SK-N-SH treated with all-trans-retinoic acid at 6 μM for 48 hours (cell line): ENCODE measurements around the gene TFAP2B.

Experiments
- ATAC-seq: fragments of 200-7000 bp; cut with Tn5 transposase; 3 replicates; pipeline ENCODE4 v1.9.1; 2020; ENCODE audit warnings: mild to moderate bottlenecking, moderate library complexity
- ARNTL ChIP-seq: fragments of 450-650 bp; formaldehyde crosslinking; IDR thresholded peaks from 2 replicates; pipeline ENCODE4 v1.5.0; 2020; ENCODE audit warnings: low read depth, mild to moderate bottlenecking, moderate library complexity, borderline replicate concordance
- CREB5 ChIP-seq: fragments of 250-450 bp; sonication (Bioruptor Pico); IDR thresholded peaks from 2 replicates; pipeline ENCODE4 v1.5.1; 2020; ENCODE audit warnings: low read depth, mild to moderate bottlenecking, moderate library complexity
- CSDC2 ChIP-seq: fragments of 250-450 bp; sonication (Bioruptor Pico); IDR thresholded peaks from 2 replicates; pipeline ENCODE4 v1.5.0; 2020; ENCODE audit warnings: mild to moderate bottlenecking, moderate library complexity
- ESRRG ChIP-seq: fragments of 250-450 bp; sonication (Bioruptor Pico); IDR thresholded peaks from 2 replicates; pipeline ENCODE4 v1.6.1; 2021; ENCODE audit warnings: mild to moderate bottlenecking
- GLIS3 ChIP-seq: fragments of 250-450 bp; sonication (Bioruptor Pico); IDR thresholded peaks from 2 replicates; pipeline ENCODE4 v1.5.0; 2020; ENCODE audit warnings: mild to moderate bottlenecking, moderate library complexity
- ISL1 ChIP-seq: fragments of 250-450 bp; sonication (Bioruptor Pico); IDR thresholded peaks from 2 replicates; pipeline ENCODE4 v2.1.2; 2022; ENCODE audit warnings: mild to moderate bottlenecking, moderate library complexity
- OSR1 ChIP-seq: fragments of 250-450 bp; sonication (Bioruptor Pico); IDR thresholded peaks from 2 replicates; pipeline ENCODE4 v1.8.0; 2022; ENCODE audit warnings: moderate library complexity, mild to moderate bottlenecking, inconsistent platforms
- POU6F1 ChIP-seq: fragments of 250-450 bp; sonication (Bioruptor Pico); IDR thresholded peaks from 2 replicates; pipeline ENCODE4 v1.8.0; 2021; ENCODE audit warnings: low read depth, mild to moderate bottlenecking, moderate library complexity, borderline replicate concordance
- PPARA ChIP-seq: fragments of 250-450 bp; sonication (Bioruptor Pico); IDR thresholded peaks from 2 replicates; pipeline ENCODE4 v1.5.0; 2020; ENCODE audit warnings: mild to moderate bottlenecking, borderline replicate concordance
- RARB ChIP-seq: fragments of 250-450 bp; sonication (Bioruptor Pico); IDR thresholded peaks from 2 replicates; pipeline ENCODE4 v1.8.0; 2021; ENCODE audit warnings: mild to moderate bottlenecking, moderate library complexity
- SNAI2 ChIP-seq: fragments of 250-450 bp; sonication (Bioruptor Pico); IDR thresholded peaks from 2 replicates; pipeline ENCODE4 v1.5.0; 2020; ENCODE audit warnings: mild to moderate bottlenecking, moderate library complexity
- TCF4 ChIP-seq: fragments of 250-450 bp; sonication (Bioruptor Pico); IDR thresholded peaks from 2 replicates; pipeline ENCODE4 v1.8.0; 2021; ENCODE audit warnings: mild to moderate bottlenecking, moderate library complexity, borderline replicate concordance
- TOX ChIP-seq: fragments of 250-450 bp; sonication (Bioruptor Pico); IDR thresholded peaks from 2 replicates; pipeline ENCODE4 v1.8.0; 2021; ENCODE audit warnings: mild to moderate bottlenecking, moderate library complexity, borderline replicate concordance
- TSHZ2 ChIP-seq: fragments of 250-450 bp; sonication (Bioruptor Pico); IDR thresholded peaks from 2 replicates; pipeline ENCODE4 v1.5.0; 2020; ENCODE audit warnings: mild to moderate bottlenecking, moderate library complexity
- ZC3H10 ChIP-seq: fragments of 250-450 bp; sonication (Bioruptor Pico); IDR thresholded peaks from 2 replicates; pipeline ENCODE4 v1.5.1; 2021; ENCODE audit warnings: mild to moderate bottlenecking, moderate library complexity
- ZFP3 ChIP-seq: fragments of 250-450 bp; sonication (Bioruptor Pico); IDR thresholded peaks from 2 replicates; pipeline ENCODE4 v1.5.0; 2020; ENCODE audit warnings: mild to moderate bottlenecking, moderate library complexity
- ZFP30 ChIP-seq: fragments of 450-650 bp; formaldehyde crosslinking; IDR thresholded peaks from 2 replicates; pipeline ENCODE4 v1.5.0; 2022; ENCODE audit warnings: mild to moderate bottlenecking, moderate library complexity
- ZNF565 ChIP-seq: fragments of 450-650 bp; formaldehyde crosslinking; conservative IDR thresholded peaks from 2 replicates; pipeline ENCODE4 v1.5.0; 2020; ENCODE audit warnings: low read depth, mild to moderate bottlenecking, moderate library complexity
- ZNF70 ChIP-seq: fragments of 450-650 bp; formaldehyde crosslinking; IDR thresholded peaks from 2 replicates; pipeline ENCODE4 v1.5.0; 2020; ENCODE audit warnings: mild to moderate bottlenecking, moderate library complexity
- ZNF8 ChIP-seq: fragments of 450-650 bp; formaldehyde crosslinking; IDR thresholded peaks from 2 replicates; pipeline ENCODE4 v1.5.0; 2020; ENCODE audit warnings: mild to moderate bottlenecking, moderate library complexity

TFAP2B gene

GRCh38 chr6:50842861-50843384 lies 24.3 kb downstream of the TFAP2B start:
- no peak for TF ChIP-seq POU6F1 (CRISPR knock-in tag)
- TF ChIP-seq SNAI2 (CRISPR knock-in tag): no peak
- TF ChIP-seq OSR1: no peak
- no peak for TF ChIP-seq ARNTL (CRISPR knock-in tag)
- TF ChIP-seq GLIS3 (CRISPR knock-in tag): no peak
- no peak for TF ChIP-seq RARB (CRISPR knock-in tag)
- TF ChIP-seq TSHZ2 (CRISPR knock-in tag): no peak
- TF ChIP-seq ZC3H10 (CRISPR knock-in tag): no peak
- no peak for TF ChIP-seq PPARA (CRISPR knock-in tag)
- TF ChIP-seq ESRRG (CRISPR knock-in tag): no peak
- TF ChIP-seq ZNF8 (CRISPR knock-in tag): no peak
- TF ChIP-seq TCF4 (CRISPR knock-in tag): no peak
- no peak for TF ChIP-seq ZFP30 (CRISPR knock-in tag)
- no peak for TF ChIP-seq ZNF565 (CRISPR knock-in tag)
- no peak for TF ChIP-seq TOX (CRISPR knock-in tag)
- no peak for TF ChIP-seq CREB5 (CRISPR knock-in tag)
- TF ChIP-seq ZNF70: no peak
- no peak for TF ChIP-seq ISL1 (CRISPR knock-in tag)
- ATAC-seq: no peak

GRCh38 chr6:50843842-50844241 lies 25.2 kb downstream of the TFAP2B start:
- ATAC-seq: no peak
- TF ChIP-seq RARB (CRISPR knock-in tag): no peak
- TF ChIP-seq ZNF565 (CRISPR knock-in tag): no peak
- no peak for TF ChIP-seq ISL1 (CRISPR knock-in tag)
- TF ChIP-seq TOX (CRISPR knock-in tag): no peak
- TF ChIP-seq SNAI2 (CRISPR knock-in tag): no peak
- TF ChIP-seq CSDC2 (CRISPR knock-in tag): no peak
- no peak for TF ChIP-seq ESRRG (CRISPR knock-in tag)
- TF ChIP-seq ZFP3 (CRISPR knock-in tag): no peak

- ATAC-seq: no peak
- TF ChIP-seq ZFP30 (CRISPR knock-in tag): no peak
- TF ChIP-seq, all 23 proteins: peak for 0
Measured at GRCh38 chr6:50845499-50846143, 26.9 kb downstream of the TFAP2B start.

- TF ChIP-seq SNAI2 (CRISPR knock-in tag) (no peak), POU6F1 (CRISPR knock-in tag) (no peak), CREB5 (CRISPR knock-in tag) (no peak), ZNF8 (CRISPR knock-in tag) (no peak)
- ATAC-seq: no peak
Measured at GRCh38 chr6:50846144-50846851, 27.6 kb downstream of the TFAP2B start.
